Central memory CD8-positive, alpha-beta T cell (primary cell): ENCODE measurements around the gene U2AF1L4.

ENCODE experiments used
- ATAC-seq: fragments of 150-1000 bp; cut with Tn5 transposase; replicated peaks from 2 replicates; pipeline ENCODE4 v1.10.0; 2022; ENCODE audit warnings: mild to moderate bottlenecking, moderate FRiP score, moderate number of reproducible peaks; ENCODE audit not compliant: poor library complexity, severe bottlenecking; ENCODE audit errors: extremely low read depth
- DNase-seq, 2 donors: peaks; one replicate each; pipeline ENCODE4 v3.0.0; 2021; ENCODE audit warnings: low spot score in 2 of 2
- H3K27ac Mint-ChIP-seq: one replicate; pipeline ENCODE4 v1.8.0; 2022; ENCODE audit warnings: low read depth, mild to moderate bottlenecking, moderate library complexity, mixed read lengths
- H3K27me3 Mint-ChIP-seq: one replicate; pipeline ENCODE4 v1.8.0; 2022; ENCODE audit warnings: mixed read lengths
- H3K36me3 Mint-ChIP-seq: one replicate; pipeline ENCODE4 v1.8.0; 2022; ENCODE audit warnings: mild to moderate bottlenecking, moderate library complexity, mixed read lengths; ENCODE audit not compliant: insufficient read depth
- H3K4me1 Mint-ChIP-seq: one replicate; pipeline ENCODE4 v1.8.0; 2022; ENCODE audit warnings: mixed read lengths
- H3K4me3 Mint-ChIP-seq: one replicate; pipeline ENCODE4 v1.8.0; 2022; ENCODE audit warnings: mild to moderate bottlenecking, moderate library complexity, mixed read lengths
- H3K9me3 Mint-ChIP-seq: one replicate; pipeline ENCODE4 v1.8.0; 2022; ENCODE audit warnings: mixed read lengths

Gene U2AF1L4

GRCh38 chr19:35786299-35787160, 41.3 kb upstream of the U2AF1L4 start:
- DNase-seq (no peak), ATAC-seq (no peak)
- peaks cover 8% of the 10 kb centered on the region for H3K4me1 Mint-ChIP-seq
- no peak overlapping the region for H3K27ac Mint-ChIP-seq
- peaks cover 3% of the 10 kb centered on the region for H3K36me3 Mint-ChIP-seq
- no peaks in the 10 kb centered on the region for H3K27me3 Mint-ChIP-seq
- H3K9me3 Mint-ChIP-seq = no peaks in the 10 kb centered on the region
- no peak overlapping the region for H3K4me3 Mint-ChIP-seq

DNA sequence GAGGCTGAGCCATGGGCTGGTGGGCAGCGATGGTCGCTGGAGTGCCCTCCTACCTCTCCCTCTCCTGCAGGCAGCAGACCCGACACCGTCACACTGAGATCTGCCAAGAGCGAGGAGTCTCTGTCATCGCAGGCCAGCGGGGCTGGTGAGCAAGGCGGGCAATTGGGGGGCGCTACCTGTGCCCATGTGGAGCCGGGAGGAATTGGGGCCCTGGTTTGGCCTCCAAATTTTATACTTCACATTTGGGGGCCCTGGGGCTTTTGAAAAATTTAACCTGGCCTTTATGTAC, 40.1 kb upstream of the U2AF1L4 start:
- H3K27ac Mint-ChIP-seq = no peak overlapping the region
- H3K4me3 Mint-ChIP-seq = no peak overlapping the region
- no peak for ATAC-seq
- H3K9me3 Mint-ChIP-seq = no peaks in the 10 kb centered on the region
- no peaks in the 10 kb centered on the region for H3K27me3 Mint-ChIP-seq
- no peak for DNase-seq
- H3K36me3 Mint-ChIP-seq = peaks cover 3% of the 10 kb centered on the region
- H3K4me1 Mint-ChIP-seq = peaks cover 8% of the 10 kb centered on the region

- H3K4me3 Mint-ChIP-seq = no peak overlapping the region
- no peak for DNase-seq
- no peak for ATAC-seq
- no peaks in the 10 kb centered on the region for H3K9me3 Mint-ChIP-seq
- peaks cover 8% of the 10 kb centered on the region for H3K4me1 Mint-ChIP-seq
- peaks cover 3% of the 10 kb centered on the region for H3K36me3 Mint-ChIP-seq
- no peak overlapping the region for H3K27ac Mint-ChIP-seq
- H3K27me3 Mint-ChIP-seq = no peaks in the 10 kb centered on the region
Observed at GRCh38 chr19:35784503-35785338, 39.5 kb upstream of the U2AF1L4 start.

- H3K27me3 Mint-ChIP-seq = no peaks in the 10 kb centered on the region
- no peaks in the 10 kb centered on the region for H3K9me3 Mint-ChIP-seq
- H3K4me1 Mint-ChIP-seq = peaks cover 8% of the 10 kb centered on the region
- DNase-seq (no peak), ATAC-seq (no peak)
- H3K36me3 Mint-ChIP-seq = peaks cover 5% of the 10 kb centered on the region
- no peak overlapping the region for H3K27ac Mint-ChIP-seq
- H3K4me3 Mint-ChIP-seq = no peak overlapping the region
Observed at GRCh38 chr19:35783469-35784434, 38.5 kb upstream of the U2AF1L4 start.

DNA sequence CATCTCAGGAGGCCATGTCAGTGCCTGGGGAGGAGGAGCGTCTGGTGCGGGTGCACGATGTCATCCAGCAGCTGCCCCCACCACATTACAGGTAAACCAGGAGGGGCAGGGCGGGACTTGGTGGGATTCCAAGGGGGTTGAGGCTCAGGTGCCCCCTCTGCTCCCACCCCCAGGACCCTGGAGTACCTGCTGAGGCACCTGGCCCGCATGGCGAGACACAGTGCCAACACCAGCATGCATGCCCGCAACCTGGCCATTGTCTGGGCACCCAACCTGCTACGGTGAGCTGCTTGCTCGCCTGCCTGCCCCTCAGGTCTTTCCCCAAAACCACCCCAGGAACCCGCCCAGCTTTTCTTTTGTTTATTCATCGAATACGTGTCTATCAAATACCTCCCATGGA, 37.4 kb upstream of the U2AF1L4 start:
- peaks cover 8% of the 10 kb centered on the region for H3K4me1 Mint-ChIP-seq
- no peaks in the 10 kb centered on the region for H3K9me3 Mint-ChIP-seq
- H3K27ac Mint-ChIP-seq = no peak overlapping the region
- H3K36me3 Mint-ChIP-seq = peaks cover 5% of the 10 kb centered on the region
- no peak overlapping the region for H3K4me3 Mint-ChIP-seq
- no peak for ATAC-seq
- DNase-seq = no peak
- no peaks in the 10 kb centered on the region for H3K27me3 Mint-ChIP-seq

DNA sequence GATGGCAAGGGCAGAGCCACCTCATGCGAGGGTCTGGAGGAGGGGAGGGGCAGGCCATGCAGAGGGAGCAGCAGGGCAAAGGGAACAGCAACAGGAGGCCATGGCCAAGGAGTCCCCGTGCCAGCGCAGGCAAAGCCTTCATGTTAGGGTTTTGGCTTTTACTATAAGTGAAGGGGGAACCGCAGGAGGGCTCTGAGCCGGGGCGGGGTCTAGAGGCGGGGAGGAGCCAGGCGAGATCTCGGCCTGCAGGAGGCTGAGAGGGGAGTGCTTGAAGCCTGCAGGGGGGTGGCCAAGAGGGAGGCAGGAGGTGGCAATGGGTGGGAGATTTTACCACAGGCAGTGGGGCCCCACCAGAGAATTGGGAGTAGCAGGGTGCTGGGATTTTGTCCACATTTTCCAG, 36.4 kb upstream of the U2AF1L4 start:
- DNase-seq (no peak), ATAC-seq (no peak)
- Mint-ChIP-seq H3K27ac (no peak overlapping the region), H3K27me3 (no peaks in the 10 kb centered on the region), H3K4me1 (peaks cover 15% of the 10 kb centered on the region), H3K4me3 (no peak overlapping the region), H3K36me3 (peaks cover 5% of the 10 kb centered on the region), H3K9me3 (no peaks in the 10 kb centered on the region)

- no peak overlapping the region for H3K4me3 Mint-ChIP-seq
- H3K36me3 Mint-ChIP-seq = peaks cover 5% of the 10 kb centered on the region
- no peak overlapping the region for H3K27ac Mint-ChIP-seq
- H3K27me3 Mint-ChIP-seq = no peaks in the 10 kb centered on the region
- DNase-seq (no peak), ATAC-seq (no peak)
- H3K4me1 Mint-ChIP-seq = peaks cover 25% of the 10 kb centered on the region
- no peaks in the 10 kb centered on the region for H3K9me3 Mint-ChIP-seq
Observed at GRCh38 chr19:35780717-35781116, 35.5 kb upstream of the U2AF1L4 start.

DNA sequence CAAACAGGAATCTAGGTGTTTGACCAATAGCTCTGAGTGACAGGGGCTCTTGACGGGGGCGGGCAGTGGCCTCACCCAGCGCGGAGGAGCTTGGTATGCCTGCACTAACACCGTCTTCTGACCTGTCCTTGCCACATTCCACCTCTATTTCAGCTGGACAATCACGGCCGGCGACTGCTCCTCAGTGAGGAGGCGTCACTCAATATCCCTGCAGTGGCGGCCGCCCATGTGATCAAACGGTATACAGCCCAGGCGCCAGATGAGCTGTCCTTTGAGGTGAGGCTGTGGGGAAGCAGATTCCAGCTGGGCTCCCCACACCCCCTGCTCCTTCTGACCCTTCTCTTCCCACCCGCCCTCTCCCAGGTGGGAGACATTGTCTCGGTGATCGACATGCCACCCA, 34.8 kb upstream of the U2AF1L4 start:
- H3K36me3 Mint-ChIP-seq = peaks cover 5% of the 10 kb centered on the region
- DNase-seq (no peak), ATAC-seq (no peak)
- H3K27me3 Mint-ChIP-seq = no peaks in the 10 kb centered on the region
- no peak overlapping the region for H3K4me3 Mint-ChIP-seq
- no peaks in the 10 kb centered on the region for H3K9me3 Mint-ChIP-seq
- H3K27ac Mint-ChIP-seq = no peak overlapping the region
- H3K4me1 Mint-ChIP-seq = peaks cover 25% of the 10 kb centered on the region

DNA sequence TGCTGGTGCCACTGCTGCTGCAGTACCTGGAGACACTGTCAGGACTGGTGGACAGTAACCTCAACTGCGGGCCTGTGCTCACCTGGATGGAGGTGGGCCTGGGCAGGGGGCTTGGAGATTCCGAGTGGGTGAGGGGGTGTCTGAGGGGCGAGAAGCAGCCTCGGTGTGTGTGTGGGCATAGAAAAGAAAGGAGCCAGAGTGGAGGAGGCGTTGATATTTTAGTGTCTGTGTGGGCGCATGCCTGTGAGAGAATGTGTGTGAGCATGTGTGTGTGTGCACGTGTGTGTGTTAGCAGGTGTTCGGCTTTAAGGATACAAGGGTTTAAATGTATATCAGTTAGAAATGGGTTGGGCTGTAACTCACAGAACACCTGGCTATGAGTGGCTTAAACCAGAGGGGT, 33.8 kb upstream of the U2AF1L4 start:
- Mint-ChIP-seq H3K27ac (no peak overlapping the region), H3K27me3 (no peaks in the 10 kb centered on the region), H3K9me3 (no peaks in the 10 kb centered on the region), H3K4me3 (no peak overlapping the region), H3K36me3 (peaks cover 5% of the 10 kb centered on the region), H3K4me1 (peaks cover 34% of the 10 kb centered on the region)
- no peak for ATAC-seq
- DNase-seq = no peak

GRCh38 chr19:35777961-35778360, 32.7 kb upstream of the U2AF1L4 start:
- ATAC-seq (no peak), DNase-seq (no peak)
- Mint-ChIP-seq H3K4me1 (peaks cover 26% of the 10 kb centered on the region), H3K4me3 (no peak overlapping the region), H3K27me3 (no peaks in the 10 kb centered on the region), H3K36me3 (peaks cover 4% of the 10 kb centered on the region), H3K27ac (no peak overlapping the region), H3K9me3 (no peaks in the 10 kb centered on the region)

DNA sequence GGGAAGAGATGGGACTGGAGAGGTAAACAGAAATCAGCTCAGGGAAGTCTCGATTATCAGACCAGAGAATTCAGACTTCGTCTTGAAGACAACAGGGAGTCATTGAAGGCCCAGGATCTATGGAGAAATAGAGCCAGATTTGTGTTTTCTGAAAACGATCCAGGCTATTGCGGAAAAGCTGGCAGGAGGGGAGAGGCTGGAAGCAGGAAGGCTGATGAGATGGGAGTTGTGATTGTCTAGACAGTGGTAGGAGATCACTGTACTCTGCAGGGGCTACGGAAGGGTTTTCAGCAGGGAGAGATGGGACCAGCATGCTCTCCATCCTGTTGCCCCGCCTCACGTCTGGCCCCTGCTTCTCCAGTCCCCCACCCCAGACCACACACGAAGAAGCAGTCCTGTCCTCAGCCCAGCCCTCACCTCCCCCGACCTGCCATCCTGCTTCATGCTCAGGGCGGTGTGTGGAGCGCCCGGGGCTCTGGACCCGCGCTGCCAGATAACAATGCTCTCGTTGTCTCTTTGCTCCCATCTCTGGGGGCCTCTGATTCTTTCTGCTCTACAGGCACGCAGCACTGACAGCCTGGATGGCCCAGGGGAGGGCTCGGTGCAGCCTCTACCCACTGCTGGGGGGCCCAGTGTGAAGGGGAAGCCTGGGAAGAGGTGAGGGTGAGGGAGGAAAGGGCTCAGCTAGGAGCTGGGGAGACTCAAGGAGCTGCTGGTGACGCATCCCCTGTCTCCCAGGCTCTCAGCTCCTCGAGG, 32.0 kb upstream of the U2AF1L4 start:
- no peak overlapping the region for H3K4me3 Mint-ChIP-seq
- no peaks in the 10 kb centered on the region for H3K27me3 Mint-ChIP-seq
- no peaks in the 10 kb centered on the region for H3K9me3 Mint-ChIP-seq
- H3K4me1 Mint-ChIP-seq = peaks cover 25% of the 10 kb centered on the region
- H3K27ac Mint-ChIP-seq = no peak overlapping the region
- peaks cover 4% of the 10 kb centered on the region for H3K36me3 Mint-ChIP-seq
- ATAC-seq = no peak
- DNase-seq = no peak
